Activated naive CD8-positive, alpha-beta T cell (primary cell): ENCODE results near the gene EIF3I.
A peak's percentile ranks its signal among the peaks of the same experiment; 100 is the strongest.

Experiments
- H3K27ac Mint-ChIP-seq: one replicate; pipeline ENCODE4 v1.8.0; 2021; ENCODE audit warnings: mixed read lengths
- H3K27me3 Mint-ChIP-seq: one replicate; pipeline ENCODE4 v1.8.0; 2021; ENCODE audit warnings: mixed read lengths
- H3K36me3 Mint-ChIP-seq: one replicate; pipeline ENCODE4 v1.8.0; 2021; ENCODE audit warnings: mixed read lengths
- H3K4me1 Mint-ChIP-seq: one replicate; pipeline ENCODE4 v1.8.0; 2021; ENCODE audit warnings: low read depth, mixed read lengths
- H3K4me3 Mint-ChIP-seq: one replicate; pipeline ENCODE4 v1.8.0; 2021; ENCODE audit warnings: mild to moderate bottlenecking, mixed read lengths
- H3K9me3 Mint-ChIP-seq: one replicate; pipeline ENCODE4 v1.8.0; 2021; ENCODE audit warnings: low read depth, mixed read lengths

The EIF3I gene

GRCh38 chr1:32221980-32222755, at the start of gene EIF3I, which contains the start of gene TMEM234:
TSS of gene EIF3I (plus strand) at chr1:32222407. CDS start at chr1:32222442, 35 bp downstream.
TSS of gene TMEM234 (minus strand) at chr1:32222353. CDS start at chr1:32222322, 31 bp downstream.
- Mint-ChIP-seq H3K4me3 (peak within 1 kb of the TSS; percentile 97), H3K9me3 (no peaks in the 10 kb centered on the region), H3K36me3 (peaks cover 2% of the 10 kb centered on the region), H3K27me3 (no peaks in the 10 kb centered on the region), H3K4me1 (peaks cover 32% of the 10 kb centered on the region), H3K27ac (peak within 1 kb of the TSS; percentile 98)

GRCh38 chr1:32172621-32173245, 49.5 kb upstream of the EIF3I start:
- Mint-ChIP-seq H3K27ac (peak overlapping the region; percentile 41), H3K4me1 (peaks cover 15% of the 10 kb centered on the region), H3K27me3 (no peaks in the 10 kb centered on the region), H3K9me3 (no peaks in the 10 kb centered on the region), H3K36me3 (no peaks in the 10 kb centered on the region), H3K4me3 (no peak overlapping the region)

GRCh38 chr1:32178380-32179192, 43.6 kb upstream of the EIF3I start:
- Mint-ChIP-seq H3K27me3 (no peaks in the 10 kb centered on the region), H3K4me1 (peaks cover 35% of the 10 kb centered on the region), H3K4me3 (peak overlapping the region; percentile 89), H3K27ac (peak overlapping the region; percentile 96), H3K36me3 (peaks cover 6% of the 10 kb centered on the region), H3K9me3 (no peaks in the 10 kb centered on the region)

DNA sequence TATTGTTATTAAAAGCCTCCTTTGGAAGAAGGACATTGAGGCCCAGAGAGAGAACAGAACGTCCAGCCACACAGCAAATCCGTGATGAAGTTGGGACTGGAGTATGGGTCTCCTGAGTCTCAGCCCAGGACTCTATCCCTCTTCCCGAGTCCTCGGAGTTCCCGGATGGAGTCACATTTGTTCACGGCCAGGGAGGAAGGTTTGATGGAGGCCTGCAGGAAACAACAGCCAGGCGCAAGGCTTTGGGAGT, 43.1 kb upstream of the EIF3I start:
- Mint-ChIP-seq H3K9me3 (no peaks in the 10 kb centered on the region), H3K4me1 (peaks cover 39% of the 10 kb centered on the region), H3K4me3 (peak overlapping the region; percentile 89), H3K36me3 (peaks cover 9% of the 10 kb centered on the region), H3K27me3 (no peaks in the 10 kb centered on the region), H3K27ac (peak overlapping the region; percentile 96)

- Mint-ChIP-seq H3K4me1 (peaks cover 44% of the 10 kb centered on the region), H3K36me3 (peaks cover 12% of the 10 kb centered on the region), H3K27me3 (no peaks in the 10 kb centered on the region)
These were observed 42.6 kb upstream of the EIF3I start, which contains the start of gene TXLNA for GRCh38 chr1:32179443-32180185. TSS of gene TXLNA (plus strand) at chr1:32179675. CDS start at chr1:32180346, 671 bp downstream.

GRCh38 chr1:32180186-32181060, 41.8 kb upstream of the EIF3I start:
- Mint-ChIP-seq H3K4me1 (peaks cover 49% of the 10 kb centered on the region), H3K4me3 (peak overlapping the region; percentile 94), H3K27me3 (no peaks in the 10 kb centered on the region), H3K27ac (peak overlapping the region; percentile 96), H3K36me3 (peaks cover 17% of the 10 kb centered on the region), H3K9me3 (no peaks in the 10 kb centered on the region)

More at GRCh38 chr1:32179443-32180185, 42.6 kb upstream of the EIF3I start, which contains the start of gene TXLNA:
- H3K9me3 Mint-ChIP-seq, result no peaks in the 10 kb centered on the region
- H3K4me3 Mint-ChIP-seq, result peak within 1 kb of the TSS; percentile 94
- H3K27ac Mint-ChIP-seq, result peak within 1 kb of the TSS; percentile 96

- peak overlapping the region; percentile 94 for H3K4me3 Mint-ChIP-seq
- peak overlapping the region; percentile 96 for H3K27ac Mint-ChIP-seq
- H3K4me1 Mint-ChIP-seq, result peaks cover 52% of the 10 kb centered on the region
- no peaks in the 10 kb centered on the region for H3K9me3 Mint-ChIP-seq
- peaks cover 17% of the 10 kb centered on the region for H3K36me3 Mint-ChIP-seq
- no peaks in the 10 kb centered on the region for H3K27me3 Mint-ChIP-seq
These were observed 41.1 kb upstream of the EIF3I start for GRCh38 chr1:32181065-32181464.

- H3K4me3 Mint-ChIP-seq, result peak overlapping the region; percentile 94
- H3K36me3 Mint-ChIP-seq, result peaks cover 22% of the 10 kb centered on the region
- H3K9me3 Mint-ChIP-seq, result no peaks in the 10 kb centered on the region
- no peaks in the 10 kb centered on the region for H3K27me3 Mint-ChIP-seq
- H3K4me1 Mint-ChIP-seq, result peaks cover 57% of the 10 kb centered on the region
- peak overlapping the region; percentile 96 for H3K27ac Mint-ChIP-seq
These were observed 40.6 kb upstream of the EIF3I start for GRCh38 chr1:32181563-32181962.

- H3K9me3 Mint-ChIP-seq, result no peaks in the 10 kb centered on the region
- H3K4me3 Mint-ChIP-seq, result peak overlapping the region; percentile 94
- H3K27ac Mint-ChIP-seq, result no peak overlapping the region
- no peaks in the 10 kb centered on the region for H3K27me3 Mint-ChIP-seq
- peaks cover 22% of the 10 kb centered on the region for H3K36me3 Mint-ChIP-seq
- H3K4me1 Mint-ChIP-seq, result peaks cover 58% of the 10 kb centered on the region
These were observed 40.1 kb upstream of the EIF3I start for GRCh38 chr1:32182060-32182459.

DNA sequence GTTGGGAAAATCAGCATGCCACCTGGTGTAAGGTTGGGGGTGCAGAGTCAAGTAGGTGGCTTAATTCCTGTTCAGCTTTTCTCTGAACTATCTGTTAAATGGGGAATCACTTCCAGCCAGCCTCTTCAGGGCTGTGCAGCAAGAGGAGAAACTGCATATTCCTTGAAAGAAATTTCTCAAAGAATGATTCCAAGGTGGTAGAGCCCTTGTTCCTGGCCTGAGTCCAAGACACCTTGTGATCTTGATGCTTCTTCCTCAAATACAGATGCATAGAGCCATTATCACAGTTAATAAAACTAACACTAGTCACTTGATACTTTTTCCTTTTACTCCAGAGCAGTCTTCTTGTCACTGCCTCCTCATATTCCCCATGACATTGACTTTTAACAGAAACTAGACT, 37.6 kb upstream of the EIF3I start:
- Mint-ChIP-seq H3K9me3 (no peaks in the 10 kb centered on the region), H3K27ac (peak overlapping the region; percentile 5), H3K36me3 (peaks cover 24% of the 10 kb centered on the region), H3K27me3 (no peaks in the 10 kb centered on the region), H3K4me1 (peaks cover 48% of the 10 kb centered on the region), H3K4me3 (peak overlapping the region; percentile 50)

GRCh38 chr1:32186077-32186476, 36.1 kb upstream of the EIF3I start:
- H3K9me3 Mint-ChIP-seq, result no peaks in the 10 kb centered on the region
- H3K4me1 Mint-ChIP-seq, result peaks cover 39% of the 10 kb centered on the region
- peak overlapping the region; percentile 66 for H3K4me3 Mint-ChIP-seq
- peaks cover 22% of the 10 kb centered on the region for H3K36me3 Mint-ChIP-seq
- H3K27ac Mint-ChIP-seq, result peak overlapping the region; percentile 87
- H3K27me3 Mint-ChIP-seq, result no peaks in the 10 kb centered on the region

- H3K27ac Mint-ChIP-seq, result peak overlapping the region; percentile 87
- peaks cover 35% of the 10 kb centered on the region for H3K4me1 Mint-ChIP-seq
- no peaks in the 10 kb centered on the region for H3K27me3 Mint-ChIP-seq
- peaks cover 19% of the 10 kb centered on the region for H3K36me3 Mint-ChIP-seq
- peak overlapping the region; percentile 66 for H3K4me3 Mint-ChIP-seq
- no peaks in the 10 kb centered on the region for H3K9me3 Mint-ChIP-seq
These were observed 35.7 kb upstream of the EIF3I start for GRCh38 chr1:32186491-32186890.

DNA sequence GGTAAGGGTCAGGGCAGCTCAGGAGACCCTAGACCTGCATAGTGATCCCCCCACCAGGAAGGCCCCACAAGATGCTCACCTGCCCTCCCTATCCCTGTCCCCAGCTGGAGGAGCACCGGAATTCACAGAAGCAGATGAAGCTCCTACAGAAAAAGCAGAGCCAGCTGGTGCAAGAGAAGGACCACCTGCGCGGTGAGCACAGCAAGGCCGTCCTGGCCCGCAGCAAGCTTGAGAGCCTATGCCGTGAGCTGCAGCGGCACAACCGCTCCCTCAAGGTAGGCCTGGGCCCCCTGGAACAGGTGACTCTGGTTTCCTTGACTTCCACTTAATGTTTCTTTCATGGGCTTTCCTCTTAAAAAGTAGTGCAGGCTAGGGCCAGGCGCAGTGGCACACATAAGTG, 34.4 kb upstream of the EIF3I start:
- Mint-ChIP-seq H3K36me3 (peaks cover 20% of the 10 kb centered on the region), H3K4me1 (peaks cover 24% of the 10 kb centered on the region), H3K27me3 (no peaks in the 10 kb centered on the region), H3K4me3 (no peak overlapping the region), H3K9me3 (no peaks in the 10 kb centered on the region), H3K27ac (no peak overlapping the region)
